Stimulated activated CD4-positive, alpha-beta T cell treated with anti-CD3 and anti-CD28 coated beads, Interleukin-2, amount 100 ng/mL, for 24 hours (primary cell): ENCODE results near the gene TBC1D22A.

Experiments used
- DNase-seq, 2 donors: peaks; one replicate each; pipeline ENCODE4 v3.0.0-alpha.2; 2020

The TBC1D22A gene

GRCh38 chr22:46737105-46737975 is 25.1 kb upstream of the TBC1D22A start:
- DNase-seq, result peak; percentile 53 to 60

GRCh38 chr22:46737976-46738646 is 24.3 kb upstream of the TBC1D22A start, which contains the start of gene CERK:
Gene CERK (minus strand): TSS chr22:46738252. CDS start chr22:46738148, 104 bp downstream.
- DNase-seq, result peak; percentile 64

- peak in 1 of 2 donors; percentile 20 for DNase-seq
These were observed 23.8 kb upstream of the TBC1D22A start for GRCh38 chr22:46738647-46739093.

GRCh38 chr22:46739094-46739870 is 23.2 kb upstream of the TBC1D22A start:
- DNase-seq, result peak in 1 of 2 donors; percentile 70

- no peak for DNase-seq
These were observed 21.3 kb upstream of the TBC1D22A start for GRCh38 chr22:46740910-46741780.

- DNase-seq, result no peak
These were observed 20.4 kb upstream of the TBC1D22A start for GRCh38 chr22:46741974-46742519.

- DNase-seq, result no peak
These were observed 19.8 kb upstream of the TBC1D22A start for GRCh38 chr22:46742576-46743221.

GRCh38 chr22:46744581-46744980 is 17.9 kb upstream of the TBC1D22A start:
- no peak for DNase-seq

- no peak for DNase-seq
These were observed 16.3 kb upstream of the TBC1D22A start for GRCh38 chr22:46746192-46746591.

- no peak for DNase-seq
These were observed 15.8 kb upstream of the TBC1D22A start for GRCh38 chr22:46746620-46747019.

GRCh38 chr22:46747646-46748045 is 14.8 kb upstream of the TBC1D22A start:
- DNase-seq, result no peak

- DNase-seq, result no peak
These were observed 14.1 kb upstream of the TBC1D22A start for GRCh38 chr22:46748206-46748907.

GRCh38 chr22:46748908-46749675 is 13.4 kb upstream of the TBC1D22A start:
- DNase-seq, result peak; percentile 51 to 54

GRCh38 chr22:46749682-46750529 is 12.5 kb upstream of the TBC1D22A start:
- peak in 1 of 2 donors; percentile 30 for DNase-seq

GRCh38 chr22:46750530-46750800 is 12.0 kb upstream of the TBC1D22A start:
- no peak for DNase-seq

- no peak for DNase-seq
These were observed 11.5 kb upstream of the TBC1D22A start for GRCh38 chr22:46750863-46751443.

- DNase-seq, result no peak
These were observed 10.0 kb upstream of the TBC1D22A start for GRCh38 chr22:46752286-46752987.

GRCh38 chr22:46752988-46753310 is 9.5 kb upstream of the TBC1D22A start:
- no peak for DNase-seq
